Heart left ventricle (tissue), 13 donors: ENCODE data around the gene PRM2.

Experiments
- CTCF ChIP-seq, 12 donors: fragments of 200-600 bp; sonication (generic) in 4 of 12; IDR thresholded peaks; one replicate each; pipeline versions ENCODE4 v1.5.0 to v1.8.0; 2018 to 2022; ENCODE audit warnings: antibody characterized with exemption in 12 of 12, mild to moderate bottlenecking in 5 of 12
- POLR2A ChIP-seq, 2 donors: fragments of 450-650 bp; IDR thresholded peaks; one replicate each; pipeline ENCODE4 v1.6.1; 2017; ENCODE audit warnings: antibody characterized with exemption in 2 of 2, mild to moderate bottlenecking in 2 of 2, moderate library complexity in 2 of 2
- donor health status: ischemic (EF 13 %, LVEDD 7.1; RV severe dilation, severe dysfunction).
- donor health status: DM: no; HTN: yes; CAD: no.
- donor health status: DM: no; HTN: no; CAD: no.
- donor health status: ischemic (EF 25% LVEDD 6.9; RV normal size, moderate dysfunction).
- donor health status: ischemic (EF 25% LVEDD 5.7; RV mildly dilated, moderate dysfunction).
- donor health status: ischemic (EF 35%, LVEDD 5.7; RV mildly dilated, moderate dysfunction).
- donor health status: nonischemic (EF 11% LVEDD 7.7; RV severe dilation, severe dysfunction).
- donor health status: DM: yes; HTN: yes; CAD: no.
- donor health status: PGD.
- donor health status: ischemic (EF 29% LVEDD 5.4; RV normal size, mild dysfunction).
- donor health status: nonischemic (EF 23%, LVEDD 6.1; RV moderate dilation, normal function).

GRCh38 chr16:11306997-11307638 lies 30.8 kb upstream of the PRM2 start:
- no peak for TF ChIP-seq CTCF (IDR thresholded peaks at IDR 0.05)
- no peak for TF ChIP-seq POLR2A (IDR thresholded peaks at IDR 0.05)
